Muscle layer of colon (tissue), 2 donors: ENCODE measurements around the gene SORCS1.

ENCODE experiments used
- H3K27ac ChIP-seq: one replicate; pipeline ENCODE4 v1.7.0; 2013; ENCODE audit warnings: low read depth, mild to moderate bottlenecking, low read length, moderate library complexity
- H3K27me3 ChIP-seq, 2 donors: one replicate each; pipeline ENCODE4 v1.7.0; 2013; ENCODE audit warnings: low read length in 2 of 2, mild to moderate bottlenecking in 2 of 2; ENCODE audit not compliant: insufficient read depth in 2 of 2, control insufficient read depth in 1 of 2
- H3K36me3 ChIP-seq: one replicate; pipeline ENCODE4 v1.7.0; 2013; ENCODE audit warnings: mild to moderate bottlenecking, low read length; ENCODE audit not compliant: insufficient read depth
- H3K4me1 ChIP-seq: one replicate; pipeline ENCODE4 v1.7.0; 2013; ENCODE audit warnings: mild to moderate bottlenecking, low read length; ENCODE audit not compliant: insufficient read depth
- H3K4me3 ChIP-seq, 2 donors: one replicate each; pipeline ENCODE4 v1.7.0; 2013; ENCODE audit warnings: low read length in 2 of 2, low read depth in 1 of 2, mild to moderate bottlenecking in 1 of 2, moderate library complexity in 1 of 2
- H3K9ac ChIP-seq: one replicate; pipeline ENCODE4 v1.7.0; 2013; ENCODE audit warnings: low read length
- H3K9me3 ChIP-seq: one replicate; pipeline ENCODE4 v1.7.0; 2013; ENCODE audit warnings: mild to moderate bottlenecking, low read length
- donor health status: abdominal sarcoma.
- donor health status: Adenocarcinoma of cecum.

Gene SORCS1

GRCh38 chr10:106780632-106781031 is 383.9 kb downstream of the SORCS1 start:
- Histone ChIP-seq H3K4me1 (no peaks in the 10 kb centered on the region), H3K27me3 (no peaks in the 10 kb centered on the region), H3K36me3 (no peaks in the 10 kb centered on the region)

GRCh38 chr10:106777841-106778240 is 386.7 kb downstream of the SORCS1 start:
- H3K27ac ChIP-seq, result no peak overlapping the region
- no peak overlapping the region for H3K4me3 ChIP-seq
- H3K4me1 ChIP-seq, result no peaks in the 10 kb centered on the region
- H3K9ac ChIP-seq, result no peak overlapping the region
- H3K9me3 ChIP-seq, result no peaks in the 10 kb centered on the region
- H3K27me3 ChIP-seq, result no peaks in the 10 kb centered on the region
- H3K36me3 ChIP-seq, result no peaks in the 10 kb centered on the region

More at GRCh38 chr10:106780632-106781031, 383.9 kb downstream of the SORCS1 start:
- no peak overlapping the region for H3K9ac ChIP-seq
- no peak overlapping the region for H3K27ac ChIP-seq
- H3K9me3 ChIP-seq, result no peaks in the 10 kb centered on the region
- H3K4me3 ChIP-seq, result no peak overlapping the region

GRCh38 chr10:106775127-106775526 is 389.4 kb downstream of the SORCS1 start:
- H3K27me3 ChIP-seq, result no peaks in the 10 kb centered on the region

GRCh38 chr10:106772957-106773356 is 391.5 kb downstream of the SORCS1 start:
- Histone ChIP-seq H3K27me3 (no peaks in the 10 kb centered on the region), H3K4me1 (no peaks in the 10 kb centered on the region)

More at GRCh38 chr10:106775127-106775526, 389.4 kb downstream of the SORCS1 start:
- Histone ChIP-seq H3K36me3 (no peaks in the 10 kb centered on the region), H3K9me3 (no peaks in the 10 kb centered on the region), H3K4me1 (no peaks in the 10 kb centered on the region), H3K27ac (no peak overlapping the region), H3K9ac (no peak overlapping the region), H3K4me3 (no peak overlapping the region)

GRCh38 chr10:106771154-106771553 is 393.4 kb downstream of the SORCS1 start:
- Histone ChIP-seq H3K4me3 (no peak overlapping the region), H3K27me3 (no peaks in the 10 kb centered on the region), H3K9ac (no peak overlapping the region), H3K36me3 (no peaks in the 10 kb centered on the region), H3K27ac (no peak overlapping the region), H3K9me3 (no peaks in the 10 kb centered on the region), H3K4me1 (no peaks in the 10 kb centered on the region)

More at GRCh38 chr10:106772957-106773356, 391.5 kb downstream of the SORCS1 start:
- H3K9me3 ChIP-seq, result no peaks in the 10 kb centered on the region
- no peaks in the 10 kb centered on the region for H3K36me3 ChIP-seq
- no peak overlapping the region for H3K27ac ChIP-seq
- no peak overlapping the region for H3K4me3 ChIP-seq
- no peak overlapping the region for H3K9ac ChIP-seq

GRCh38 chr10:106768204-106768603 is 396.3 kb downstream of the SORCS1 start:
- no peak overlapping the region for H3K4me3 ChIP-seq
- no peaks in the 10 kb centered on the region for H3K9me3 ChIP-seq
- H3K4me1 ChIP-seq, result no peaks in the 10 kb centered on the region
- no peaks in the 10 kb centered on the region for H3K27me3 ChIP-seq
- no peak overlapping the region for H3K9ac ChIP-seq
- no peaks in the 10 kb centered on the region for H3K36me3 ChIP-seq
- no peak overlapping the region for H3K27ac ChIP-seq

- Histone ChIP-seq H3K27me3 (no peaks in the 10 kb centered on the region), H3K27ac (no peak overlapping the region), H3K9ac (no peak overlapping the region), H3K4me3 (no peak overlapping the region), H3K36me3 (no peaks in the 10 kb centered on the region), H3K9me3 (no peaks in the 10 kb centered on the region), H3K4me1 (no peaks in the 10 kb centered on the region)
Measured at GRCh38 chr10:106765928-106766327, 398.6 kb downstream of the SORCS1 start.

GRCh38 chr10:106765241-106765754 is 399.2 kb downstream of the SORCS1 start:
- Histone ChIP-seq H3K27ac (no peak overlapping the region), H3K36me3 (no peaks in the 10 kb centered on the region), H3K27me3 (no peaks in the 10 kb centered on the region), H3K4me3 (no peak overlapping the region), H3K4me1 (no peaks in the 10 kb centered on the region), H3K9me3 (no peaks in the 10 kb centered on the region), H3K9ac (no peak overlapping the region)

- no peaks in the 10 kb centered on the region for H3K4me1 ChIP-seq
- no peaks in the 10 kb centered on the region for H3K27me3 ChIP-seq
- H3K9ac ChIP-seq, result no peak overlapping the region
- no peaks in the 10 kb centered on the region for H3K36me3 ChIP-seq
- H3K27ac ChIP-seq, result no peak overlapping the region
- H3K9me3 ChIP-seq, result no peaks in the 10 kb centered on the region
- H3K4me3 ChIP-seq, result no peak overlapping the region
Measured at GRCh38 chr10:106764360-106764759, 400.1 kb downstream of the SORCS1 start.

GRCh38 chr10:106761906-106762305 is 402.6 kb downstream of the SORCS1 start:
- Histone ChIP-seq H3K4me1 (no peaks in the 10 kb centered on the region), H3K9me3 (no peaks in the 10 kb centered on the region), H3K27me3 (no peaks in the 10 kb centered on the region), H3K4me3 (no peak overlapping the region), H3K27ac (no peak overlapping the region), H3K9ac (no peak overlapping the region), H3K36me3 (no peaks in the 10 kb centered on the region)

GRCh38 chr10:106757521-106757920 is 407.0 kb downstream of the SORCS1 start:
- no peaks in the 10 kb centered on the region for H3K27me3 ChIP-seq
- H3K4me1 ChIP-seq, result no peaks in the 10 kb centered on the region
- no peaks in the 10 kb centered on the region for H3K9me3 ChIP-seq
- H3K27ac ChIP-seq, result no peak overlapping the region
- H3K4me3 ChIP-seq, result no peak overlapping the region
- no peak overlapping the region for H3K9ac ChIP-seq
- H3K36me3 ChIP-seq, result no peaks in the 10 kb centered on the region

GRCh38 chr10:106751091-106751490 is 413.4 kb downstream of the SORCS1 start:
- Histone ChIP-seq H3K4me3 (no peak overlapping the region), H3K36me3 (no peaks in the 10 kb centered on the region), H3K27me3 (no peaks in the 10 kb centered on the region), H3K9me3 (no peaks in the 10 kb centered on the region), H3K27ac (no peak overlapping the region), H3K9ac (no peak overlapping the region), H3K4me1 (no peaks in the 10 kb centered on the region)
